Fibroblast of skin of abdomen (primary cell): ENCODE measurements around the gene CACNA2D4.

Experiments used
- DNase-seq: peaks from one replicate; pipeline ENCODE4 v3.0.0-alpha.2; 2013

The CACNA2D4 gene

GRCh38 chr12:1842905-1843640, 75.4 kb downstream of the CACNA2D4 start:
- DNase-seq: no peak

GRCh38 chr12:1842183-1842904, 76.1 kb downstream of the CACNA2D4 start:
- no peak for DNase-seq

DNA sequence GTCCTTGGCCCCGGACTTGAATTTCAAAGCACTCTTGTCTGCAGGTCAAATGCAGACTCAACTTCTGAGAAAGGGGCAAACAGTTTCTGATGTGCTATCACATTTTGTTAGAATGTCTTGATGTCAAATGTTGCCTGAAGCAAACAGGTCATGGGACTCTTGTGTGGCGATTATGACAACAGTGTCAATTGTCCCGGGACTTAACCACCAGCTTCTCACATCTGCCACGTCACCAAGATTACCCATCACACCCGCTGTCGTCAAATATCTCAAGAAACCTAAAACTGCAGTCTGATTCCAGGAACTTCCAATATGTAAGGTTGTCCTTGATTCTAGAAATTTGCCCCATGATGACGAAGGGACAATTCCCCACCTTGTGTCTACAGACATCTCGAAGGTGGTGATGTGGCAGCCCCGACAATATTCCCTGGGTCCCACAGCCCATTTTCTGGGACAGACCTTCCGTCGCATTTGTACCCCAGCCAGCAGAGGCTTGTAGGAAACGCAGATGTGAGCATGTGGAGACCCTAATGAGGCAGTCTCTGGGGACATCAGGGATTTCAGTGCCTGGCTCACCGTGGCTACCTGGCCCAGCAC, 76.8 kb downstream of the CACNA2D4 start:
- DNase-seq: no peak

GRCh38 chr12:1840981-1841425, 77.4 kb downstream of the CACNA2D4 start:
- no peak for DNase-seq

DNA sequence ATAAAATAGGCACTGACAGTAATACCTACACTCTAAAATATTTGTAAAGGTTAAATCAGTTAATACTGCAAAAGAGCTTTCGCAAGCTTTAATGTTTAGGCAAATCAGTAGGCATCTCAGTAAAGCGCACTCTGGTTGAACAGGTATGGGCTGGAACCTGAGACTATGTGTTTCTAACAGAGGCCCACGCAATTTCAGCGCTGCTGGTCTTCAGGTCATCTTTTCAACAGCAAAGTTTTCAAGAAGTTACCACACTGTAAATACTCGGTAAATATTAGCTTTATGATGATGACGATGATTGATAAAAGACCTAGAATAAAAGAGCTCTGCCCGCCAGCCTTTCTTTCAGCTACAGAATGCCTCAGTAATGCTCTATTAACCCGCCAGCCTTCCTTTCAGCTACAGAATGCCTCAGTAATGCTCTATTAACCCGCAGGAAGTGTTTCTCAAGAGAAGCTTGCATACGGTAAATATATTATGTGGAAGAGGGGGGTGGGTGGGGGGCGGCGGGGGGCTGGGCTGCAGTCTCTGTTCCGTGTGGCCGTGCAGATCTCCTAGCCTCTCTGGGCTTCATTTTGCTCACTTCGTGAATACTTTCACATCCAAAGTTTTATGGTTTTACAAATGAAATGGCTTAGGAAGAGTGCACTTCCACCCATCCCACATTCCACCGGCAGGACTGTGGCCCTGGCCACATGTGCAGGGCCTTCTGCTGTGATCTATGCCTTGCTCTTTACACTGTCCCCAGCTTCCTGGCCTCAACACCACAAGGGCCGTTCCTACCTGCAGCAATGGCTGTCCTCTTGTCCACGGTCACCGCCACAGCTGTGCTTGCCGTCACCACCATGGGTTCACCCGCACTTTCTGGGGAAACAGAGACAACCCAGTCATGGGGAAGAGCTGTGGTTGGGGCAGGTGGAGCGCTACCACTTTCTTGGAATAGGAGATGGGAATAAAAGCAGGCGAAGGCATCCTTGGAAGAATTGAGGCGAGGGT, 78.2 kb downstream of the CACNA2D4 start:
- no peak for DNase-seq

DNA sequence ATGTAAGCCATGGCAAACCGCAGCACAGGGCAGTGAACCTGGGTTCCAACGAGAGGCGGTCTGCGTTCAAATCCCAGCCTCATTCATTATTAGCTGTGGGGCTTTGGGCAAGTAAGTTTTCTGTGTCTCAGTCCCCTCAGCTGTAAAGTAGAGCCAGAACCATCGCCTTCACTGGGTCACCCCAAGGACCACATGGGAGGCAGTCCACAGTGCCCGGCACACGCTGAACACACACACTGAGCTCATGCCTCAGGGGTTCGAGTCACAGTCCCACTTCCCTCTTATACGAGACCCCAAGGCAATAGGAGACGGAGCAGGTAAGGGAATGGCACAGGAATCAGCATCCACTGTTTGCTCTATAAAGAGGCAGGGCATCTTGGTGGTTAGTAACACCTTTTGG, 79.0 kb downstream of the CACNA2D4 start:
- no peak for DNase-seq

DNA sequence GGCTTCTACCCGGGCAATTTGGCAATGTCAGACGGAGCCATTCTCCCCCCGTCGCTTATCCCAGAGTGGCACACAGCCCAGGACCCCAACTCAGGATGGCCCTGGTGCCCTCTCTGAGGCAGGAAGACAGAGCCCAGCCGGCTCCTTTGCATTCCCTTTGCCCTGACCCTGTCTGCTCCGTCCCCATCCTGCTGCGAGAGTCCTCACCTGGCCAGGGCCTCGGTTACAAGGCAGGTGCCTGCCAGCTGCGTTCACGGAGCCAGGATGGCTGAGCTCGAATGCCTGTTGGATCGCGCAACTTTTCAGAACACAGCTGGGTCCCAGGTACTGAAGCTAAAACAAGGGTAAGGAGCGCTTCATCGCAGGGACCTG, 79.5 kb downstream of the CACNA2D4 start:
- no peak for DNase-seq

- DNase-seq: no peak
These were observed 80.1 kb downstream of the CACNA2D4 start for GRCh38 chr12:1838205-1838993.

DNA sequence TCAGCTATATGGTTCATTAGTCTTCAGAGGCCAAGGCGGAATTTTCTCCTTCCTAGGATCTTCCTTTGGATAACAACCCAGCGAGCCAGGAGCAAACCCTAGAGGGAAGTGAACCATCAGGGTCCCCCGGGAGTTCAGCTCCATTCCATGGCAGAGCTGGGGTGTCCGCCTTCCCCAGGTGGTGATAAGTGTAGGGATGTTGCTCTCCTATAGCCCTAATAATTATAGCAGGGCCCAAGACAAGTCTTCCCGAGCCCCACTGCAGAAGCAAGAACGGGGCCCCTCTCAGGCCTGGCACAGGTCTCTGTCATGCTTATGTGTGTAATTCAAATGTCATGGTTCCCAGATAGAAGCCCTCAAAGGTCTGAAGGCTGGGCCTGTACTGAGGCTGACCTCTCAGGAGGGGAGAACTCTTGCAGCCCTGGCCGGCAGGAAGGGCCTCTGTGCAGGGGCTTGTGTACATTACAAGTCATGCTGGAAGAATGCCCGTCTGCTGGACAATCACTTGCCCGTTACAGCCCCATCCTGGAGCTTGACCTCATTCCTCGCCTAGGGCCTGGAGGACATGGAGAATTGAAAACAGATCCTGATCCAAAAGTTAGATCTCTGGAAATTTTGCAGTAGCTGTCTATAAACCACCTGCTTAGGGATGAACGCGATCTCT, 80.8 kb downstream of the CACNA2D4 start:
- no peak for DNase-seq

- no peak for DNase-seq
These were observed 81.5 kb downstream of the CACNA2D4 start for GRCh38 chr12:1836854-1837421.

- DNase-seq: no peak
These were observed 82.1 kb downstream of the CACNA2D4 start for GRCh38 chr12:1836241-1836803.

GRCh38 chr12:1835211-1836131, 83.0 kb downstream of the CACNA2D4 start:
- DNase-seq: no peak

DNA sequence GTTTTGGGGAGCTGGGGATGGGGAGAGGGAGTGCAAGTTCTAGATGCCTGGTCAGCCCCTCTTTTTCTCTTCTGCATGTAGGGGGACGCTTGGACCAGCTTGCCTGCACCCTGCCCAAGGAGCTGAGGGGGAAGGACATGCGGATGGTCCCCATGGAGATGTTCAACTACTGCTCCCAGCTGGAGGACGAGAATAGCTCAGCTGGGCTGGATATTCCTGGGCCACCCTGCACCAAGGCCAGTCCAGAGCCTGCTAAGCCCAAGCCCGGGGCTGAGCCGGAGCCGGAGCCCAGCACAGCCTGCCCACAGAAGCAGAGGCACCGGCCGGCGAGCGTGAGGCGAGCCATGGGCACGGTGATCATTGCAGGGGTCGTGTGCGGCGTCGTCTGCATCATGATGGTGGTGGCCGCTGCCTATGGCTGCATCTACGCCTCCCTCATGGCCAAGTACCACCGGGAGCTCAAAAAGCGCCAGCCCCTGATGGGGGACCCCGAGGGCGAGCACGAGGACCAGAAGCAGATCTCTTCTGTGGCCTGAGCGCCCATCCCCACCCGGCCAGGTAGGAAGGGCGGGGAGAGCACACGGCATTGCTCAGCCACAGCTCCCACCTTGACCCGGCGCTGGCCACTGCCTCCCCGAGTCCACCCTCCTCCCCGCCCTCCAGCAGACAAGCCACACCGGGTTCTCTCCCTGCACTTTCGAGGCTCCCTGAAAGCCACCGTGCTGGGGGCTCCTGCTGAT, 84.1 kb downstream of the CACNA2D4 start:
- no peak for DNase-seq

DNA sequence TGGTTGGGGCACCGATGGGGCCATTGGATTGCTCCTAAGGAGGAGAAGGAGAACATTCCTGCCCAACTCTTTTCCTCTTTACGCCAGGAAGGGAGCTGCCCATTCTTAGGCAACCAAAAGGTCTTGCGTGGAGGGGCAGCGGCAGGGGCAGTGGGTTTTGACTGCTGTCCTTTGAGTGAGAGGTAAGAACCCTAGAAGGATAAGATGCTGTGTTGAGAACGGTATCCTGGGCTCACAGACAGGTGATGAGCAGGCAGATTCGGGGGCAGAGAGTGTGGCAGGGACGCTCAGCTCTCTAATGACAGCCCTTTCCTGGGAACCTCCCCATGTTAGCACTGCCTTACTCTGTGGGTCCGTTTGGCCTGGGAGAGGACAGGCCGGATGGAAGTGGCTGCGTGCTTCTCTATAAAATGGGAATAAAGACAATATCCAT, 84.8 kb downstream of the CACNA2D4 start:
- no peak for DNase-seq

- DNase-seq: no peak
These were observed 85.5 kb downstream of the CACNA2D4 start for GRCh38 chr12:1832801-1833595.

DNA sequence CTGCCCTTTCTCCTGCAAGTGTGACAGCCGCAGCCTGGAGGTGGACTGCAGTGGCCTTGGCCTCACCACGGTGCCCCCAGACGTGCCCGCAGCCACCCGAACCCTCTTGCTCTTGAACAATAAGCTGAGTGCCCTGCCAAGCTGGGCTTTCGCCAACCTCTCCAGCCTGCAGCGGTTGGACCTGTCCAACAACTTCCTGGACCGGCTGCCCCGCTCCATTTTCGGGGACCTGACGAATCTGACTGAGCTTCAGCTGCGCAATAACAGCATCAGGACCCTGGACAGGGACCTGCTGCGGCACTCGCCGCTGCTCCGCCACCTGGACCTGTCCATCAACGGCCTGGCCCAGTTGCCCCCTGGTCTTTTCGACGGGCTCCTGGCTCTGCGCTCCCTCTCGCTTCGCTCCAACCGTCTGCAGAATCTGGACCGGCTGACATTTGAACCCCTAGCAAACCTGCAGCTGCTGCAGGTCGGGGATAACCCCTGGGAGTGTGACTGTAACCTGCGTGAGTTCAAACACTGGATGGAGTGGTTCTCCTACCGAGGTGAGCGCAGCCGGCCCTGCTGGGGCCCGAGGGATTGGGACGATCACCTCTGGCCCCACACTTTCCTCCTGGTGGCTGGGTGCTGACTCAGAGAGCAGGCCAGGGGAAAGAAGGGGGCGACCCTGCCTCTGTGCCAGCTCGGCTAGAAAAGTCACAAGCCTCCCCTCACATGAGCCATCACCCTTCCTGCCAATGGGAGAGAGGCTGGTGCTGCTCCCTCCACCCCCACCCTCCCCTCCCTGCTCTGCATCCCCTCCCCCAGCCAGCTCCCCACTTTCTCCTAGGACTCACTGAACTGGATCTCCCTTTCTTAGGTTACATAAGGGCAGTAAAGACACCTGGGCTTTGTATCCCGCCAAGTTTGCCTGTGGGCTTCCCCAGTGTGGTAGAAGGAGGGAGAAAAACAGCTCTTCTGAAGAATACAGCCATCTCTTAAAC, 87.2 kb downstream of the CACNA2D4 start:
- peak; percentile 38 for DNase-seq
